HG03064 (cell line): ENCODE data around the gene METTL8.
"Not testable (repeated sequence)": the region's sequence is repeated elsewhere in the genome, so short reads cannot be mapped to it uniquely, and the experiment has no call there.

Source experiments
- ATAC-seq: cut with Tn5 transposase; IDR thresholded peaks from one replicate; pipeline ENCODE4 v1.9.1; 2021; ENCODE audit warnings: low read depth; ENCODE audit not compliant: unreplicated experiment

METTL8 gene

DNA sequence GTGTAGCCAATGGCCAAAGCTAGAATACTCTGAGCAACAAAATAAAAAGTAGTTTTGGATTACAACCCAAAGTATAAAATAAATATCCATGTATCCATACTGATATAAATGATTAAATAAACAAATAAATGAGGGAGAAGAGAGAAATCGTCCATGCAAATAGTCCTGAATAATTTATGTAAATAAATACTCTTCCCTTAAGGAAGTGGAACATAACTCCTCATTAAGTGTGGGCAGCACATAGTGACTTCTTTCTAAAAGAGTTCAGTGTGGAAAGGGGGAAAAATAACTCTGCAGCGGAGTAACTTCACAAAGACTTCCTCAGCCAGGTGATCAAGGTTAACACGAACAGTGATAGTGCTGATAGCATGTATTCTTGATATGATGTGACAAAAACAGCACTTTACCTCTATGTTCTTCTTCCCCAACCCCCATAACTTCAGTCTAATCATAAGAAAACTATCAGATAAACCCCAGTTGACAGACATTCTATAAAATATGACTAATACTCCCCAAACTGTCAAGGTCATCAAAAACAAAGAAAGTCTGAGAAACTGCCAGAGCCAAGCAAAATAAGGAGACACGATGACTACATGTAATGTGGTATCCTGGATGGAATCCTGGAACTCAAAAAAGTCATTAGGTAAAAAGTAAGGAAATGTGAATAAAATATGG lies 30.7 kb downstream of the METTL8 start:
- ATAC-seq = no peak

DNA sequence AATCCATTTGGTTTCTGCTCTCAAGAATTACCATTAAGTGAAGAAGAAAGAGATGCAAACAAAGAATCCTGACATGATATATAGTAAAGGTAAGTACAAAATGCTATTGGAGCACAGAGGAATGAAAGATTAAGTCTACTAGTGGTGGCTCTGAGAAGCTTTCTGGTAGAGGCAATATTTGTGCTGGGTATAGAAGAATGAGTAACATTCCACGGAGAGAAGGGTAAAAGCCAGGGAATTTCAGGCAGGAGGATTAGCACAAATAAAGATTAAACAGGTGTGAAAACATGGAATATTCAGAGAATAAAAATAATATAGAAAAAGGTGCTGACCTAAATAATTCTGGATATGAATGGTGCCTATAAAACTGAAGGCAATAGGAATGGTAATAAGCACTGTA lies 31.8 kb downstream of the METTL8 start:
- no peak for ATAC-seq

GRCh38 chr2:171400395-171400794 lies 33.4 kb downstream of the METTL8 start:
- no peak for ATAC-seq

GRCh38 chr2:171399292-171399691 lies 34.5 kb downstream of the METTL8 start:
- no peak for ATAC-seq

GRCh38 chr2:171394164-171394740 lies 39.5 kb downstream of the METTL8 start:
- ATAC-seq = no peak

DNA sequence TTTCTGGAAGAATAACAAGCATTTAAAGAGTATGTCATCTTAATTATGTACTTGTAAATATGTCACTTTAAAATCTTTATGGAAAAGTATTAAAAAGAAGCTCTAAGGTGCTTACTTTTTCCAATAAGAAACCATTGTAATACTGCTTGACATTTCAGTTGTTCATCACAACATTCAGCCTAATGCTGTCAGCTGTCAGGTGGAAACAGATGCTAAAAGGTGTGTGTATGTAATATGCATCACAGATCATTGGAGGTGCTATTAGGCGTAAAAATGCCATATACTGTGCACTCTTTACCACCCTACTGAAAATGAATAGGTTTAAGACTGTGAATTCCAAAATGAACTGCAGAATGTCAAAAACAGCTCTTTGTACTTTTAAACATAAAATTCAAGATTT lies 40.3 kb downstream of the METTL8 start:
- no peak for ATAC-seq

- no peak for ATAC-seq
These were observed 42.3 kb downstream of the METTL8 start for GRCh38 chr2:171391532-171391931.

DNA sequence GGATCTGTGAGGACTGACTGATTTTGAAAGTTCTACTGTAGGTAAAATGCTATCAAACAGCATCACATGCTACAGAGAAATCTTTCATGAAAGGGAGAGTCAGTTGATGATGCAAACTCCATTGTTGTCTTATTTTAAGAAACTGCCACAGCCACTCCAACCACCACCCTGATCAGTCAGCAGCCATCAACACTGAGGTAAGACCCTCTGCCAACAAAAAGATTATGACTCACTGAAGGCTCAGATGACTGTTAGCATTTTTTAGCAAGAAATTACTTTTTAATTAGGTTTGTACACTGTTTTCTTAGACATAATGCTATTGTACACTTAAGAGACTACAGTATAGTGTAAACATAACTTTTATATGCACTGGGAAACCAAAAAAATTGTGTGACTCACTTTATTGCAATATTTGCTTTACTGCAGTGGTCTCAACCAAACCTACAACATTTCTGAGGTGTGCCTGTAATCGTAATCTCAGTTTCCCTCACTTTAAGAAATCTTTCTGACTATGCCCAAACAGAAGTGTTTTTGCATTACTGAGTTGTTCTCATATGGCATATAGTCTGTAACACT lies 42.8 kb downstream of the METTL8 start:
- no peak for ATAC-seq

GRCh38 chr2:171389780-171390179 lies 44.0 kb downstream of the METTL8 start:
- no peak for ATAC-seq

DNA sequence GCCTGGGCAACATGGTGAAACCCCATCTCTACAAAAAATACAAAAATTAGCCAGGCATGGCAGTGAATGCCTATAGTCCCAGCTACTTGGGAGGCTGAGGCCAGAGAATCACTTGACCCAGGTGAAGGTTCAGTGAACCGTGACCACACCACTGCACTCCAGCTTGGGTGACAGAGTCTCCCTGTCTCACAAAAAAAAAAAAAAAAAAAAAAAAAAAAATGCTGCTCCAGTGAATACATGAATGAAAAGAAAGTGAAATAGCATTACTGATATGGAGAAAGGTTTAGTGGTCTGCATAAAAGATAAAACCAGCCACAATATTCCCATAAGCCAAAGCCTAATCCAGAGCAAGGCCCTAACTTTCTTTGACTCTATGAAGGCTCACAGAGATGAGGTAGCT lies 44.5 kb downstream of the METTL8 start:
- ATAC-seq = no peak

DNA sequence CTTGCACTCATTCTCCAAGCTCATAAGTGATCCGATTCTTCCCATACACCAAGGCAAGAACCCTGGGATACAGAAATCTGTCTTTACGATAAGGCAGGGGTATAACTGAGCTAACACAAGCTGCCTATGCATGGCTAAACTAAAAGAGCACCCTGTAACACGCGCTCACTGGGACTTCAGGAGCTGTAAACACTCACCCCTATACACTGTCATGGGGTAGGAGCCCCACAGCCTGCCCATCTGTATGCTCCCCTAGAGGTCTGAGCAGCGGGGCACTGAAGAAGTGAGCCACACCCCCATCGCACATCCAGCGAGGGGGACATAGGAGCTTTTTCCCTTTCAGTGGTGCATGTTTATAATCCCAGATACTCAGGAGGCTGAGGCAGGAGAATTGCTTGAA lies 46.7 kb downstream of the METTL8 start:
- ATAC-seq = no peak

GRCh38 chr2:171386627-171387026 lies 47.2 kb downstream of the METTL8 start:
- no peak for ATAC-seq

DNA sequence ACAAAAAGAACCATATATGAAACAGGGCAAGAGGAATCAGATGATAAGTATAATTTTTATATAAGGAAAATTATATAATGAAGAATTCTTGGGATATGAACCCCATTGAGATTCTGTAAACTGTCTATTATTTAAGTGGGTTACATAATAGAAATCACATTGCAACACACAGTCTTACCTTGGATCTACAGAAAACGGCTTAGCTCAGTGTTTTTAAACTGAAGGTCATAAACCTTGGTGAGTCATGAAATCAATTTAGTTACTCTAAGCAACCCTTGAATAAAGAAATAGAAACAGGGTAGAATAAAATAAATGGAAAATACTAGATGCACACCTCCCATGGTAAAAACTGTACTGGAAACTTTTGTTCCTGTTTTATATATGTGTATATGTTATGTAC lies 50.7 kb downstream of the METTL8 start:
- no peak for ATAC-seq

- ATAC-seq = not testable (repeated sequence)
These were observed 51.6 kb downstream of the METTL8 start for GRCh38 chr2:171382175-171382574.

DNA sequence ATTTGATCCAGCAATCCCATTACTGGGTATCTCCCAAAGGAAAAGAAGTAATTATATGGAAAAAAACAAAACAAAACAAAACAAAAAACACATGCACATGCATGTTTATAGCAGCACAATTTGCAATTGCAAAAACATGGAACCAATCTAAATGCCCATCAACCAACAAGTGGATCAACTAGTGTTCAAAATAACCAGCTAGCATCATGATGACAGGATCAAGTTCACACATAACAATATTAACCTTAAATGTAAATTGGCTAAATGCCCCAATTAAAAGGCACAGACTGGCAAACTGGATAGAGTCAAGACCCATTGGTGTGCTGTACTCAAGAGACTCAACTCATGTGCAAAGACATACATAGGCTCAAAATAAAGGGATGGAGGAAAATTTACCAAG lies 55.9 kb downstream of the METTL8 start:
- ATAC-seq = not testable (repeated sequence)

- no peak for ATAC-seq
These were observed 66.1 kb downstream of the METTL8 start for GRCh38 chr2:171367692-171368091.

DNA sequence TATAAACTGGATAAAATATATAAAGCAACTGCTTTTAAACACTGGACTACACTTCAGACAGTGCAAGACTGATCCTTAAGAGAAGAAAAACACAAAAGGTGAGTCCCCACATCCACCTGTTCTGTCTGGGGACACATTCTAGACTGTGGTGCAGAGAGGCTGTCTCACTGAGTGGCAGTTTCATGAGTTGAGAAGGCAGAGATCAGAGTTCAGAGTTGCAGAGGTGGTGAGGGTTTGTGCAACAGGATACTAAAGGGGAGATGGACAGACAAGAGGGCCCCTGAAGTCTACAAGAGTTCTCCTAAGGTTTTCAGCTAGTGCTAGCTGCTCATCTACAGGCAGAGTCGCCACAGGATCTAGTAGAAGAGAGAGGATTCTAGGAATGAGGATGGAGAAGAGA lies 68.0 kb downstream of the METTL8 start:
- no peak for ATAC-seq

DNA sequence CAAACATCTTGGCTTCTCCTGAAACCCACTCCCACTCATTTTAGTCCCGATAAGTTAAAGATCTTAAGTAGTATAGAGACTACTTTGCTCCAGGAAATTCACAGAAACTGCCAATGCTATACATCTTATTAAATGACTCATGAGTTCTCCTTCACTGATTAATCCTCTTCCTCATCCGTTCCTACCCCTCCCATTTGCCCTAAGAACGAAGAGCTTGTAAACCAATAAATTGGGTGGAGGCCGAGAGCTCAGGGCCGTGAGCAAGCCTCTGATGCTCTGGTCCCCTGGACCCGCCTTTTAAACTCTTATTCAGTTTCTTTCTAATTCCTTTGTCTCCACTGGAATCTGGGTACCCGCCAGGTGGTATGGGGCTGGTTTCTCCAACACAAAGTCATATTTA lies 68.6 kb downstream of the METTL8 start:
- ATAC-seq = no peak

DNA sequence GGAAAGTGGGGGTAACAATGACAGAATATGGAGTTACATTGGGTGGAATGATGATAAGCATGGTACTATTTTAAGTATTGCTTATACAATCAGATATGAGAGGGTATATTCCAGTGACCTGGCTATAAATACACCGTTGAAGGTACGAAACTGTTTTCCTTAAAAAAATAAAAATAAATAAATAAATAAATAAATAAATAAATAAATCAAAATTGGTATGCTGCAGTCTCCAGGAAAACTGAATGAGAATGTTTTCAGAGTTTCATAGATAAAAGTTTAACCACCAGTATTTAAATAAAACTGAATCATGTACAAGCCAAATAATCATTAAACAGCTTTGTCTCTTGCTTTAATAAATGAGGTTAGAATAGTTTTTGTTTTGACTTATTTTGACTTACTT lies 71.4 kb downstream of the METTL8 start:
- no peak for ATAC-seq

GRCh38 chr2:171360905-171361304 lies 72.9 kb downstream of the METTL8 start:
- ATAC-seq = no peak

- not testable (repeated sequence) for ATAC-seq
These were observed 80.0 kb downstream of the METTL8 start for GRCh38 chr2:171353746-171354145.

DNA sequence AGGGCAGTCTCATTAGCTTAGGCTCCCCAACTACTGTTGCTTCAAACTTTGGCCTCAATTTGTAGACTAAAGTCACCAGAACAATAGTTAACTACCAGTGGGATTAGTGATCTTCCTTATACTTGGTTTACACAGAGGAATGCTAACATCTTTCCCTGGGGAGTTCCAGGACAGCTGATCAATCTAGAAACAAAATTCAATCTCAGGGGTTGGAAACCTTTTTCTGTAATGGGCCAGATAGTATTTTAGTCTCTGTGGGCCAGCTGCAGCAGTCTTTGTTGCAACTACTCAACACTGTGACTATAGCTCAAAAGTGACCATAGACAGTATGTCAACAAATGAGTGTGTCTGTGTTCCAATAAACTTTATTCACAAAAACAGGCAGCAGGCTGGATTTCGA lies 85.7 kb downstream of the METTL8 start:
- no peak for ATAC-seq
